Measurements from ENCODE around the gene YBX2. TPM values are rescaled to one million over a fixed set of nuclear protein-coding genes. Genes with fewer than 3 reads are reported as not detected.
"Not testable (repeated sequence)": the region's sequence is repeated elsewhere in the genome, so short reads cannot be mapped to it uniquely, and the experiment has no call there.

Gene YBX2
- total and polyA plus RNA-seq, 2 donors (not counting 3 experiments of a cell fraction or from before 2014, with no cell fraction given) = 0.15 to 0.31 TPM

- Histone ChIP-seq H3K9me1 (replicated peaks; ENCODE audit: control insufficient read depth, extremely low read depth, insufficient read depth, low read length) (no peaks in the 10 kb centered on the region), H3K4me3 (replicated peaks in 1 of 3; ENCODE audit: insufficient read depth in 1 of 3, low read depth in 1 of 3, low read length in 3 of 3) (no peak overlapping the region), H3K27me3 (ENCODE audit: control insufficient read depth in 2 of 2, insufficient read depth in 2 of 2, low read length in 2 of 2) (no peaks in the 10 kb centered on the region), H2AFZ (ENCODE audit: low read depth, low read length) (no peak overlapping the region), H3K9ac (replicated peaks; ENCODE audit: extremely low read depth, insufficient read depth, low read length) (no peak overlapping the region), H4K20me1 (replicated peaks; ENCODE audit: control insufficient read depth, extremely low read depth, insufficient read depth, low read length) (no peaks in the 10 kb centered on the region), H3K4me2 (ENCODE audit: insufficient read depth, low read length) (no peak overlapping the region), H3K4me1 (ENCODE audit: control insufficient read depth, extremely low read depth, insufficient read depth, low read length) (no peaks in the 10 kb centered on the region), H3K79me2 (ENCODE audit: control insufficient read depth, insufficient read depth, low read length) (no peaks in the 10 kb centered on the region), H3K9me3 (replicated peaks; ENCODE audit: control insufficient read depth, insufficient read depth, low read length) (no peaks in the 10 kb centered on the region), H3K27ac (ENCODE audit: insufficient read depth, low read depth, low read length) (no peak overlapping the region), H3K36me3 (ENCODE audit: control insufficient read depth in 2 of 2, extremely low read depth in 1 of 2, insufficient read depth in 2 of 2, low read length in 2 of 2) (no peaks in the 10 kb centered on the region)
- CTCF ChIA-PET = interaction anchor here (2.8 kb wide), 1 partner anchor 11 kb away, joined by 8 read pairs; the partner anchor contains the start of gene NEURL4
- dilution Hi-C loops (cut with MboI; ENCODE audit: extremely low pct_ligation_motif_present, low sequenced_read_pairs) = no loop called here
- BruUV-seq (replicated peaks) = no TSS peak
- TF ChIP-seq GATA2 (IDR thresholded peaks at IDR 0.05; ENCODE audit: insufficient read depth, insufficient read length, low read depth, low read length) = no peak
- TF ChIP-seq, protein P1, sequence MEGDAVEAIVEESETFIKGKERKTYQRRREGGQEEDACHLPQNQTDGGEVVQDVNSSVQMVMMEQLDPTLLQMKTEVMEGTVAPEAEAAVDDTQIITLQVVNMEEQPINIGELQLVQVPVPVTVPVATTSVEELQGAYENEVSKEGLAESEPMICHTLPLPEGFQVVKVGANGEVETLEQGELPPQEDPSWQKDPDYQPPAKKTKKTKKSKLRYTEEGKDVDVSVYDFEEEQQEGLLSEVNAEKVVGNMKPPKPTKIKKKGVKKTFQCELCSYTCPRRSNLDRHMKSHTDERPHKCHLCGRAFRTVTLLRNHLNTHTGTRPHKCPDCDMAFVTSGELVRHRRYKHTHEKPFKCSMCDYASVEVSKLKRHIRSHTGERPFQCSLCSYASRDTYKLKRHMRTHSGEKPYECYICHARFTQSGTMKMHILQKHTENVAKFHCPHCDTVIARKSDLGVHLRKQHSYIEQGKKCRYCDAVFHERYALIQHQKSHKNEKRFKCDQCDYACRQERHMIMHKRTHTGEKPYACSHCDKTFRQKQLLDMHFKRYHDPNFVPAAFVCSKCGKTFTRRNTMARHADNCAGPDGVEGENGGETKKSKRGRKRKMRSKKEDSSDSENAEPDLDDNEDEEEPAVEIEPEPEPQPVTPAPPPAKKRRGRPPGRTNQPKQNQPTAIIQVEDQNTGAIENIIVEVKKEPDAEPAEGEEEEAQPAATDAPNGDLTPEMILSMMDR (IDR thresholded peaks at IDR 0.05; ENCODE audit: extremely low read depth in 1 of 2, insufficient read depth in 1 of 2, low read depth in 1 of 2, low read length in 2 of 2) = no peak
- no peak for TF ChIP-seq MYC (IDR thresholded peaks at IDR 0.05; ENCODE audit: low read depth, low read length)
- TF ChIP-seq POLR2A (IDR thresholded peaks at IDR 0.05; ENCODE audit: low read depth, low read length) = no peak
- no peak for TF ChIP-seq EZH2 (IDR thresholded peaks at IDR 0.05; ENCODE audit: borderline replicate concordance, low read depth, low read length, severe bottlenecking)
- TF ChIP-seq FOS (IDR thresholded peaks at IDR 0.05; ENCODE audit: borderline replicate concordance, insufficient read depth, low read length) = no peak
- TF ChIP-seq POLR2AphosphoS5 (IDR thresholded peaks at IDR 0.05; ENCODE audit: insufficient read depth, low read depth, low read length) = no peak
- FAIRE-seq (no peak), DNase-seq (ENCODE audit: low read depth, low spot score) (no peak)
- POLR2A ChIA-PET = no interaction called here
- intact Hi-C loops (cut with micrococcal nuclease) = no loop called here
Observed at GRCh38 chr17:7340179-7340578, 45.7 kb upstream of the YBX2 start.

DNA sequence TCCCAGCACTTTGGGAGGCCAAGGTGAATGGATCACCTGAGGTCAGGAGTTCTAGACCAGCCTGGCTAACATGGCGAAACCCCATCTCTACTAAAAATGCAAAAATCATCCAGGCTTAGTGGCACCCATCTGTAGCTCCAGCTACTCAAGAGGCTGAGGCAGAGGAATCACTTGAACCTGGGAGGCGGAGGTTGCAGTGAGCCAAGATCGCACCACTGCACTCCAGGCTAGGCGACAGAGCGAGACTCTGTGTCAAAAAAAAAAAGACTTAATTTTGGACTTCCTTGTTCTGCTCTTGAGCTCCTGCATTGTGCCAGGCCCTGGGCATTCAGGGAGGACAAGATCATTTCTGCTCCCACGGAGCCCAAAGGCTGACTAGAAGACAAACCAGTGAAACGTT lies 43.2 kb upstream of the YBX2 start:
- H3K9me3 ChIP-seq (replicated peaks; ENCODE audit: control insufficient read depth, insufficient read depth, low read length); BruUV-seq (replicated peaks); H4K20me1 ChIP-seq (replicated peaks; ENCODE audit: control insufficient read depth, extremely low read depth, insufficient read depth, low read length); H3K4me2 ChIP-seq (ENCODE audit: insufficient read depth, low read length); H2AFZ ChIP-seq (ENCODE audit: low read depth, low read length); H3K4me3 ChIP-seq (replicated peaks in 1 of 3; ENCODE audit: insufficient read depth in 1 of 3, low read depth in 1 of 3, low read length in 3 of 3); H3K36me3 ChIP-seq (ENCODE audit: control insufficient read depth in 2 of 2, extremely low read depth in 1 of 2, insufficient read depth in 2 of 2, low read length in 2 of 2); DNase-seq (ENCODE audit: low read depth, low spot score); POLR2A ChIA-PET; intact Hi-C loops (cut with micrococcal nuclease); H3K27me3 ChIP-seq (ENCODE audit: control insufficient read depth in 2 of 2, insufficient read depth in 2 of 2, low read length in 2 of 2); H3K27ac ChIP-seq (ENCODE audit: insufficient read depth, low read depth, low read length); H3K9me1 ChIP-seq (replicated peaks; ENCODE audit: control insufficient read depth, extremely low read depth, insufficient read depth, low read length); H3K4me1 ChIP-seq (ENCODE audit: control insufficient read depth, extremely low read depth, insufficient read depth, low read length); dilution Hi-C loops (cut with MboI; ENCODE audit: extremely low pct_ligation_motif_present, low sequenced_read_pairs); H3K9ac ChIP-seq (replicated peaks; ENCODE audit: extremely low read depth, insufficient read depth, low read length); FAIRE-seq; H3K79me2 ChIP-seq (ENCODE audit: control insufficient read depth, insufficient read depth, low read length): not testable (repeated sequence)
- CTCF ChIA-PET = interaction anchor here (0.6 to 2.0 kb wide), 7 partner anchors 12 to 292 kb away, joined by 3 to 8 read pairs (median 4); no protein-coding TSS in a partner anchor

Measured in endothelial cell of umbilical vein (primary cell).